GM19240 (cell line): ENCODE measurements around the gene MARCOL.

Experiments used
- DNase-seq: peaks from one replicate; pipeline ENCODE4 v3.0.0; 2011; ENCODE audit warnings: low spot score; ENCODE audit not compliant: insufficient read length

MARCOL gene, protein sequence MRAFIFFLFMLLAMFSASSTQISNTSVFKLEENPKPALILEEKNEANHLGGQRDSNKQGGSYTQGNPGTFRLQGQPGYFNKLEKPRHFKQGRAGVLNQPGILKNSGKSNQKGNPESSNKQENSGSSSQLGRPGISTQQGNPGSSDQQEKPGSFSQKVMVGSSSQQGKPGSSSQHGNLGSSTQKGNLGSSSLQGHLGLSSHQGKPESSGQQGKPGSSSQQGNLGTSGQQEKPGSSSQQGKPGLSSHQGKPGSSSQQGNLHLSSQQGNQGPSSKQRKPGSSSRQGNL

DNA sequence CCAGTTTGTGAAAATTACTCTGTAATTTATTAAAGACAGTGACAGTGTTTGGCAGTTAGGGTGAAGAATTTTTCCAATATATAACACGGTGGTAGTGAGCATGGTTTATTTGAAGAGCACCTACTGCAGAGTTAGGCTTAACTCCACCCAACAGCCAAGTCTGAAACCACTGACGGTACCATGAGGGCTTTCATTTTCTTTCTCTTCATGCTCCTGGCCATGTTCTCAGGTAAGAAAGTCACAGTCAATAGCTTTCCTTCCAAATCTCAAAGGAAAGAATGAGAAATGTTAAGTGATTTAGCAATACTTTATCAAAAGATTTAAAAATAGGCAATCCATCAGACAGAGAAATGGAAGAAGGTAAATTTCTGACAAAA, at the start of gene MARCOL:
MARCOL (plus strand) TSS at position 108 of the 377 bp plus-strand sequence; CDS start at position 181, 73 bp downstream.
- no peak for DNase-seq

- no peak for DNase-seq
Observed at GRCh38 chr5:148191010-148191409, 47.3 kb upstream of the MARCOL start.

DNA sequence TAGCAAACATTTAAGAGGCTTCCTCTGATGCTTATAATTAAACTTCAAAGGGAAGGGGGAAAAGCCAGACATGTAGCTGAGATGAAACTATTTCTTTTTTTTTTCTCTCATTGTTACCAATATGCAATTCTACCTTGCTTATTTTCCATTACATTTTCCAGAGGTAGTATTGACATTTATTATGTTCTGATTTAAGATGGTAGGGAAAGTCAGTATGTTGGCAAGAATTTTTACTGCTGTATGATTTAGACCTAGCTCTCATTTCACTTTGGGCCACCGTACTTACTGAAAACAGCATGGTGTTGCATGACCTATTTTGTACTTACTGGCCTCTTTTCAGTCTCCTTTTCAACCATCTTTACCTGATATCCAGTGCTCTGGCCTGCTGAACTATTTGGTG, 45.1 kb upstream of the MARCOL start:
- no peak for DNase-seq

- no peak for DNase-seq
Observed at GRCh38 chr5:148201151-148201550, 37.2 kb upstream of the MARCOL start.

DNA sequence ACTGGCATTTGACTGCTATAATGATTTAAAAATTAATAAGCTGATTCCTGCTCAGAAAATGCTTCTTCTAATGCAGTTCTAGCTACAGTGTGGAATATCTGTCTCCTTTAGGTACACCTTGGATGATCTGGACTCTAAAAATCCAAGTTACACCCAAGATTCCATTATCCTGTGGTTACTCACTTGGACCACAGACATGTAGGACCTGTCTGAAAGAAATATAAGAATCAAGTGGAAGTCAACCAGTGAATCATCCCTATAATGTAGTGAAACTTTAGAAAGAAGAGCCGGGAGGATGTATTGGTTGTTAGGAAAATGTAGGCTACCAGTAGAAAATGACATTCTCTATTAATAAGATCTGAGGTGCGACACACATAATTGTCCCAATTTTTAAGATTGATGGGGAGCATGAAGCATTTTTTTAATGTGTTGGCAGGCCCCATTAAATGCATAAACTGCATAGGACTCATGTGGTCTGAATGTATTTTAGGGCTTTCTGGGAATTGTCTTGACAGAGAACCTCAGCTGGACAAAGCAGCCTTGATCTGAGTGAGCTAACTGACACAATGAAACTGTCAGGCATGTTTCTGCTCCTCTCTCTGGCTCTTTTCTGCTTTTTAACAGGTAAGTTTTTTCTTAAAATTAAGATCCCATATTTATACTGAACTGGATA, 35.7 kb upstream of the MARCOL start, which contains the start of gene SPINK6:
SPINK6 (plus strand) TSS at position 512 of the 673 bp plus-strand sequence; CDS start at position 567, 55 bp downstream.
- DNase-seq: no peak

- DNase-seq: no peak
Observed at GRCh38 chr5:148205044-148205806, 33.1 kb upstream of the MARCOL start.

GRCh38 chr5:148205865-148206264, 32.5 kb upstream of the MARCOL start:
- DNase-seq: no peak

- no peak for DNase-seq
Observed at GRCh38 chr5:148206620-148207019, 31.7 kb upstream of the MARCOL start.

GRCh38 chr5:148208226-148208625, 30.1 kb upstream of the MARCOL start:
- no peak for DNase-seq

DNA sequence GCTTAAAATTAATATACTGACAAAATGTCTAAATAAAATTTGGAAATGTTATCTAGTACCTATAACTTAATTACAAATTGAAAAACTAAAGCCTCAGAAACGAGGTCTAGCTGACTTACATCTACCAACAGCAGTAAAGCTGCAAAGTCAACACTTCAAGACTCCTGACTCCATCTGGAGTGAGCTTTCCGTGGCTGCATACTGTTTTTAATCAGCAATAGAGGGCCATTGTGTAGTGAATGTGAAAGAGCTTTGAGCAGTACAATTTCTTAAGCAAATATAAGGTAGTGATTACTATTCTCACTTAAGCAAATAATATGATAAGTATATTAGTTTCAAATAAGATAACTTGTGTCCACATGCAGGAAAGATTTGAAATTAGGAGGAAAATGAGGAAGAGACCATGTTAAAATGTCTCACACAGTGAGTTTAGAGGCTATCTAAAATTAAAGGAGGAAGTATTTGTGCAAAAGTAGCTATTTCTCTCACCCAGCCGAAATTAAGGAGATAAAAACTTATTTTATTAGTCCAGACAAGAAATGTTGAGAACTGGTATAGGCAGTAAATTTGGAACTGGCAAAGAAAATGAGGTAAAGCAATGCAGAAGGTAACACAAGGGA, 29.1 kb upstream of the MARCOL start:
- DNase-seq: no peak

DNA sequence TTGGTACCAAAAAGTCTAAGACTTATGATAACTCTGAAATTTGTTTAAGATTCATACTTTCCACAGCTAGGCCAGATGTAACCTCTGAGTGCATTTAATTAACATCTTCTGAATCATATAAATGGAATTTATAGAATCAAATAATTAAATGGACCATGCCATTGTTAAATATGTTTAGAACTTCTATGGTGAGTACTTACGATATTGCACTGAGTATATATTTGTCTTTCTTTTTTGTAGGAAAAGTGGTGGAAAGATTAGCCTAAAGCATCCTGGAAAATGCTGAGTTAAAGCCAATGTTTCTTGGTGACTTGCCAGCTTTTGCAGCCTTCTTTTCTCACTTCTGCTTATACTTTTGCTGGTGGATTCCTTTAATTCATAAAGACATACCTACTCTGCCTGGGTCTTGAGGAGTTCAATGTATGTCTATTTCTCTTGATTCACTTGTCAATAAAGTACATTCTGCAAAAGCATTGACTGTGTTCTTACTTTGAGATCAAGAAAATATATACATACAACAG, 23.6 kb upstream of the MARCOL start:
- DNase-seq: no peak

GRCh38 chr5:148221508-148221907, 16.8 kb upstream of the MARCOL start:
- DNase-seq: no peak

DNA sequence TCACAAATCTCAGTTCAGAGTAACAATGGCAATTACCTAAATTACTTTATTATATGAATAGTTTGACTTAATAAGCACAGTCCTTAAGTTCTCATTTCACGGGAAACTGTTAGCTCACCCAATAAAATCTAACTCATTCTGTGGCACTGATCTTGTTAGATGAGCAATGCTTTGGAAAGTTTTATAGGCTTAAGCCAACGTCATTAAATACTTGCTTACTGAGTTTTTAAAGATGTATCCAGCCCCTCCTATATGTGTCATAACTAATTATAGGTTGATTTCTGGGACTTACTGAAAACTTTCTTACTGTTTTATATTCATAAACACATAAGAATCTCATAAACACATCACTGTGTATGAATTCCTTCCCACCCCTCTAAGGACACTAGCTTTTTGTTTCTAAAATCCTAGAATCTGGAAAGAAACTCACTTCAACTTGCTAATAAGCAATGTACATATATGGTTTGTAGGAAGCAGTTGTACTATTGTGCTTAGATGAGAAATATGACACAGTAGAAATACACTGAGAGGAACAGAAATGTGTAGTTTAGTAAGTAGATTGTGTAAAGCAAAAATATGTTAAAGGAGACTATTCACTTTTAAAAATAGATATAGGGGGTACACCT, 14.1 kb upstream of the MARCOL start:
- no peak for DNase-seq

- DNase-seq: no peak
Observed at GRCh38 chr5:148228392-148228984, 9.8 kb upstream of the MARCOL start.

- DNase-seq: no peak
Observed at GRCh38 chr5:148229840-148230239, 8.5 kb upstream of the MARCOL start.

DNA sequence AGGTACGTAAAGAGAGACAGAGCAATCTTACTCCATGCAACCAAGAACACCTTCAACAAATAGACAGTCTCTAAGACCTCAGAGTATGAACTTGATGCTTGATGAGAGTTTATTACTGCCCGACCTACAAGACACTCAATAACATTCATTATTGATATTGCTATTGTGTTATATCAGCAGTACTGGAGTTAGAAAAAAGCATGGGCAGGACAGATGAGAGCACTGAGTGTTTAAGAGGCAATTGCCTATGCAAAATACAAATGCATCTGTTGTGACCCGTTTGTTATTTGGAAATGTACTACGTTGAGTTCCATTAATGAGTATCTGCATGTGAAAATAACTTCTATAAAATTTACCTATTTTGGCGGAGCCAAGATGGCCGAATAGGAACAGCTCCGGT, 8.1 kb upstream of the MARCOL start:
- no peak for DNase-seq

- DNase-seq: no peak
Observed at GRCh38 chr5:148237785-148238417, 424 bp upstream of the MARCOL start.

- no peak for DNase-seq
Observed at GRCh38 chr5:148248894-148249293, 10.6 kb downstream of the MARCOL start.

DNA sequence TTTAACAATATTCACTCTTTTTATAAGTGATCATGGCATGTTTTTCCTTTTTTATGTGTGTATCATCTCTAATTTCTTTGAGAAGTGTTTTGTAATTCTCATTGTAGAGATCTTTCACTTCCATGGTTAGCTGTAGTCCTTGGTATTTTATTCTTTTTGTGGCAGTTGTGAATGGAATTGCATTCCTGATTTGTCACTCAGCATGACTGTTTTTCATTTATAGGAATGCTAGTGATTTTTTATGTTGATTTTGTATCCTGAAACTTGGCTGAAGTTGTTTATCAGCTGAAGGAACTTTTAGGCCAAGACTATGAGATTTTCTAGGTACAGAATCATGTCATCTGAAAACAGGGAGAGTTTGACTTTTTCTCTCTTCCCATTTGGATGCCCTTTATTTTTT, 17.1 kb downstream of the MARCOL start:
- no peak for DNase-seq

- DNase-seq: no peak
Observed at GRCh38 chr5:148259288-148259687, 21.0 kb downstream of the MARCOL start.
